IPS DF 6.9 (cell line): ENCODE measurements around the gene FGFR2.

Experiments used
- DNase-seq: peaks from one replicate; pipeline ENCODE4 v3.0.0-alpha.2; 2013; ENCODE audit warnings: low read depth, low spot score
- H3K27ac ChIP-seq: one replicate; pipeline ENCODE4 v1.5.1; 2013; ENCODE audit warnings: low read length, control low read depth
- H3K27me3 ChIP-seq: 2 replicates; pipeline ENCODE4 v1.6.1; 2013; ENCODE audit warnings: mild to moderate bottlenecking, low read length; ENCODE audit not compliant: control insufficient read depth, insufficient read depth
- H3K36me3 ChIP-seq: 2 replicates; pipeline ENCODE4 v1.6.1; 2013; ENCODE audit warnings: low read length; ENCODE audit not compliant: control insufficient read depth, insufficient read depth
- H3K4me1 ChIP-seq: 2 replicates; pipeline ENCODE4 v1.6.1; 2013; ENCODE audit warnings: low read length; ENCODE audit not compliant: control insufficient read depth, insufficient read depth
- H3K4me3 ChIP-seq: 2 replicates; pipeline ENCODE4 v1.5.1; 2013; ENCODE audit warnings: mild to moderate bottlenecking, low read length
- H3K9me3 ChIP-seq: 2 replicates; pipeline ENCODE4 v1.6.1; 2013; ENCODE audit warnings: low read length, inconsistent platforms; ENCODE audit not compliant: control insufficient read depth, insufficient read depth
- WGBS: extraction: QIAGEN DNeasy Blood & Tissue Kit; methylation state at CpG from one replicate; pipeline ENCODE4 v1.1.7; 2013; ENCODE audit warnings: mixed read lengths, missing lambda C conversion rate; ENCODE audit not compliant: insufficient read length, insufficient coverage; 5-methylcytosine and 5-hydroxymethylcytosine counted together

FGFR2 gene

GRCh38 chr10:121573538-121573941 is 24.7 kb downstream of the FGFR2 start:
- WGBS = no CpG with 5 or more reads among the region's 8 CpGs
- H3K27me3 ChIP-seq = no peaks in the 10 kb centered on the region
- H3K27ac ChIP-seq = no peak overlapping the region
- H3K4me1 ChIP-seq = peaks cover 24% of the 10 kb centered on the region
- DNase-seq = no peak
- H3K9me3 ChIP-seq = no peaks in the 10 kb centered on the region
- no peak overlapping the region for H3K4me3 ChIP-seq
- H3K36me3 ChIP-seq = no peaks in the 10 kb centered on the region

- H3K27ac ChIP-seq = no peak overlapping the region
- no peaks in the 10 kb centered on the region for H3K9me3 ChIP-seq
- no peak for DNase-seq
- H3K4me3 ChIP-seq = no peak overlapping the region
- H3K36me3 ChIP-seq = no peaks in the 10 kb centered on the region
- no CpG with 5 or more reads among the region's 14 CpGs for WGBS
- H3K4me1 ChIP-seq = peaks cover 21% of the 10 kb centered on the region
- H3K27me3 ChIP-seq = no peaks in the 10 kb centered on the region
Measured at GRCh38 chr10:121572859-121573537, 25.2 kb downstream of the FGFR2 start.

GRCh38 chr10:121570315-121570714 is 27.9 kb downstream of the FGFR2 start:
- Histone ChIP-seq H3K27ac (no peak overlapping the region), H3K9me3 (no peaks in the 10 kb centered on the region), H3K4me3 (no peak overlapping the region), H3K36me3 (peaks cover 2% of the 10 kb centered on the region), H3K27me3 (no peaks in the 10 kb centered on the region), H3K4me1 (peaks cover 18% of the 10 kb centered on the region)
- no CpG with 5 or more reads among the region's 5 CpGs for whole genome bisulfite sequencing
- no peak for DNase-seq

GRCh38 chr10:121568275-121568674 is 30.0 kb downstream of the FGFR2 start:
- Histone ChIP-seq H3K4me3 (no peak overlapping the region), H3K36me3 (peaks cover 5% of the 10 kb centered on the region), H3K9me3 (no peaks in the 10 kb centered on the region), H3K4me1 (peaks cover 12% of the 10 kb centered on the region), H3K27me3 (no peaks in the 10 kb centered on the region), H3K27ac (no peak overlapping the region)
- no peak for DNase-seq
- WGBS = no CpG with 5 or more reads among the region's 2 CpGs

GRCh38 chr10:121567569-121567968 is 30.7 kb downstream of the FGFR2 start:
- H3K36me3 ChIP-seq = peaks cover 5% of the 10 kb centered on the region
- H3K27me3 ChIP-seq = no peaks in the 10 kb centered on the region
- H3K4me1 ChIP-seq = peaks cover 12% of the 10 kb centered on the region
- no peak overlapping the region for H3K27ac ChIP-seq
- H3K9me3 ChIP-seq = no peaks in the 10 kb centered on the region
- no CpG with 5 or more reads among the region's 8 CpGs for WGBS
- DNase-seq = no peak
- no peak overlapping the region for H3K4me3 ChIP-seq

- WGBS = no CpG with 5 or more reads among the region's 6 CpGs
- Histone ChIP-seq H3K4me1 (peaks cover 12% of the 10 kb centered on the region), H3K4me3 (no peak overlapping the region), H3K27ac (no peak overlapping the region), H3K27me3 (no peaks in the 10 kb centered on the region), H3K36me3 (peaks cover 5% of the 10 kb centered on the region), H3K9me3 (no peaks in the 10 kb centered on the region)
- DNase-seq = no peak
Measured at GRCh38 chr10:121566755-121567154, 31.5 kb downstream of the FGFR2 start.

- WGBS = no CpG with 5 or more reads among the region's 11 CpGs
- H3K9me3 ChIP-seq = no peaks in the 10 kb centered on the region
- no peak for DNase-seq
- no peak overlapping the region for H3K4me3 ChIP-seq
- H3K27me3 ChIP-seq = no peaks in the 10 kb centered on the region
- H3K4me1 ChIP-seq = 0 out of 2 replicates have a peak, but pooled peaks cover 3% of the 10 kb centered on the region
- no peak overlapping the region for H3K27ac ChIP-seq
- peaks cover 4% of the 10 kb centered on the region; the same call in 1 of the 2 replicates for H3K36me3 ChIP-seq
Measured at GRCh38 chr10:121559326-121560026, 38.8 kb downstream of the FGFR2 start.

- DNase-seq = no peak
- no peak overlapping the region for H3K27ac ChIP-seq
- no peaks in the 10 kb centered on the region for H3K9me3 ChIP-seq
- no peaks in the 10 kb centered on the region for H3K27me3 ChIP-seq
- no peak overlapping the region for H3K4me3 ChIP-seq
- no CpG with 5 or more reads among the region's 3 CpGs for WGBS
- H3K4me1 ChIP-seq = peaks cover 6% of the 10 kb centered on the region
- peaks cover 2% of the 10 kb centered on the region; the same call in 1 of the 2 replicates for H3K36me3 ChIP-seq
Measured at GRCh38 chr10:121558238-121558637, 40.0 kb downstream of the FGFR2 start.

- no peak overlapping the region for H3K4me3 ChIP-seq
- WGBS = no CpG with 5 or more reads among the region's 6 CpGs
- no peaks in the 10 kb centered on the region for H3K9me3 ChIP-seq
- H3K27ac ChIP-seq = no peak overlapping the region
- DNase-seq = no peak
- H3K27me3 ChIP-seq = no peaks in the 10 kb centered on the region
- H3K4me1 ChIP-seq = peaks cover 9% of the 10 kb centered on the region
- peaks cover 2% of the 10 kb centered on the region; the same call in 1 of the 2 replicates for H3K36me3 ChIP-seq
Measured at GRCh38 chr10:121556918-121557573, 41.2 kb downstream of the FGFR2 start.

GRCh38 chr10:121556455-121556854 is 41.8 kb downstream of the FGFR2 start:
- Histone ChIP-seq H3K36me3 (peaks cover 2% of the 10 kb centered on the region; the same call in 1 of the 2 replicates), H3K4me1 (peaks cover 9% of the 10 kb centered on the region), H3K4me3 (no peak overlapping the region), H3K27me3 (no peaks in the 10 kb centered on the region), H3K27ac (no peak overlapping the region), H3K9me3 (no peaks in the 10 kb centered on the region)
- WGBS = no CpG with 5 or more reads among the region's 7 CpGs
- no peak for DNase-seq
